GM18505 (cell line): ENCODE measurements around the gene ZGLP1.
"Not testable (repeated sequence)": the region's sequence is repeated elsewhere in the genome, so short reads cannot be mapped to it uniquely, and the experiment has no call there.

ENCODE experiments used
- ATAC-seq: cut with Tn5 transposase; IDR thresholded peaks from one replicate; pipeline ENCODE4 v1.9.1; 2021; ENCODE audit not compliant: unreplicated experiment
- POLR2A ChIP-seq: IDR thresholded peaks from 4 replicates; pipeline ENCODE4 v1.6.1; 2011; ENCODE audit warnings: borderline replicate concordance; ENCODE audit not compliant: insufficient read depth, insufficient read length; ENCODE audit errors: extremely low read depth

Gene ZGLP1

DNA sequence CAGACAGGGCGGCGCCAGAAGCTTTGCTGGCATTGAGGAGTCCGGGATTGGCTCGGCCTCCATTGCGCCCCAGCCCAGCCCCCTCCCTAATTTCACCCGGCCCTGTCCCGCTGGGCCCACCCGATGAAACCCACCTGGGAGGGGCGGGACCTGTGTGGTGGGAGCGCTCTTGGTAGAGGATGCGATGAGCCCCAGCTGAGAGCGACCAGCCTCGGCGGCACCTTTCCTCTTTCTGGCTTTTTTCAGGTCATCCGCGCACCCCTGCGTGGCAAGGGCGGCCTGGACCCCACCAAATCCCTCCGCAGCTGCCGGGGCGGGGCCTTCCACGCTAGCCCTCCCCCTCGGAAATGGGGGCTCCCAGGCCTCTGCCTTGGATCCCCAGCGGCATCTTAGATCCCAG lies at the start of gene ZGLP1:
Gene ZGLP1 (minus strand): TSS at position 393 of the 400 bp plus-strand sequence.
- no peak for ATAC-seq
- TF ChIP-seq POLR2A: no peak

DNA sequence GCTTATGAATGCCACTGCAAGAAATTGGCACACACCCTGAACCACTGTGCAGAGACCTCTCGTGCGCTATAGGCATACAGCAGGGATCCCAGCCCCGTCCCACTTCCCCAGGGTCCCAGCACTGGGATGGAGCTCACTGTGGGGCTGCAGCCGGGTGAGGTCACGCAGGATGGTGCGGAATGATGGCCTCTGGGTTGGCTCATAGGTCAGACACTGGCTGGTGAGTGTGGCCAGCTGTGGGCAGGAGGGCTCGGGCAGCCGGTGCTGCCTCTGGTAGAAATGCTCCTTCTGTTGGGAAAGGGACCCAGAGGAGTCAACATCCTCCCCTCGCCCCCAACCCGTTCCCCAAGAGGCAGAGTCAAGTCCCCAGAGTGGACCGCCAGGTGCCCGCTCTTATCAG lies 46.8 kb upstream of the ZGLP1 start:
- no peak for ATAC-seq
- TF ChIP-seq POLR2A: no peak

DNA sequence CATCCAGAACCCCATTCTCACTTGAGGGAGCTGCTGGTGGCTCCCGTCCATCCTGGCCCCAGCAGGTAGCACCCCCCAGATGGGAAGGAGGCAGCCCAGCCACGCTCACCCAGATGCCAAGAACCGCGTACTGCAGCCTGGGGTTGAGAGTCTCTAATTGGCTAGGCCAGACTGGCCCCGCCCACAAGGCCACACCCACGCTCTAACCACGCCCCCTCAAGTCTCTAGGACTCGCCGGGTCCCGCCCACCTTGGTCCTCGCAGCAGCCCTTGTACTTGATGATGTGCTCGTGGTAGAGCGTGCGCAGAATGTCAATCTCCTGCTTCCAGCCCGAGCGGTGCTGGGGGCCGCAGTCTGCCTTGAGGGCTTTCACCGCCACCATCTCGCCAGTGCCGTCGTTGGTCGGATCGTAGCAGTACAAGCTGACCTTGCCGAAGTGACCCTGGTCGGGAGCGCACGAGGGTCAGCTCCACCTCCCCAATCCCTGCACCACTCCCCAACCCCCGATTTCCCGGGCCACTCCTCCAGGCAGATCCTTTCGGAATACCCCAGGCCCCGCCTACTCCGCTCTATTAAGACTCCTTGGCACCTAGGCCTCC lies 44.3 kb upstream of the ZGLP1 start:
- TF ChIP-seq POLR2A: no peak
- no peak for ATAC-seq

DNA sequence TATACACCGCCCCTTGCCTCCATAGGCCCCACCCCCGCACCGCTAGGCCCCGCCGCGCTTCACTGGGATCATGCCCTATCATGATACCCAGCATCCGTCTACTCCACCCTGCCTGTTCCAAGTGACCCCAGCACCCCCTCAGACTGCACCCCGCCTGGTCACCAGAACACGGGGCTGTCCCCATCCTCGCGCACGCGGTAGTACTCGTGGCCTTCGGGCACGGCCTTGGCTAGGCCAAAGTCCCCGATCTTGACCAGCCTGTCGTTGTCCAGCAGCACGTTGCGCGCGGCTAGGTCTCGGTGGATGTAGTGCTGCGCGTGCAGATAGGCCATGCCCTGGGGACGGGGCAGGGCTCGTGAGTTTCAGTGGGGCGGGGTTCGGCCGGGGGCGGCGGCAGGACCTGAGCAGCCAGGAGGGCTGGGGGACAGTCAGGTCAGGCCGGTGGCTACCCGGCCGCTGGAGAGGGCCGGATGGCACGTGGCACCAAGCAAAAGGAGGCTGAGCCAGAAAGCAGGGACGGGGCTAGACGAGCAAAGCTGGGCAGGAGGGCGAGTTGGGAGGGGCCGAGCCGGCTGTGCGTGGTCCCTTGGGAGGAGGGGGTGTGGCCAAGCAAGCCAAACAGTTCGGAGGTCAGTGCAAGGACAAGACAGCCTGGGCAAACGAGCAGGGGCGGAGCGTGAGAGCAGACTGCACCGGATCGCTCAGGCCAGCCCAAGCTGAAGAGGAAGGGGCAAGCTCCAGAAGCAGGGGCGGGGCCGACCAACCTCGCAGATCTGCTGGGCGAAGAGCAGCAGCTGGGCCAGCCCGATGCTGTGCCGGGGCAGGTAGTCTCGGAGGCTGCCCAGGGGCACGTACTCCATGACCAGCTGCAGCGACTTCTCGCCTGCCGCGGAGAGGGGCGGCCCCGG lies 43.4 kb upstream of the ZGLP1 start:
- TF ChIP-seq POLR2A: no peak
- ATAC-seq: no peak

DNA sequence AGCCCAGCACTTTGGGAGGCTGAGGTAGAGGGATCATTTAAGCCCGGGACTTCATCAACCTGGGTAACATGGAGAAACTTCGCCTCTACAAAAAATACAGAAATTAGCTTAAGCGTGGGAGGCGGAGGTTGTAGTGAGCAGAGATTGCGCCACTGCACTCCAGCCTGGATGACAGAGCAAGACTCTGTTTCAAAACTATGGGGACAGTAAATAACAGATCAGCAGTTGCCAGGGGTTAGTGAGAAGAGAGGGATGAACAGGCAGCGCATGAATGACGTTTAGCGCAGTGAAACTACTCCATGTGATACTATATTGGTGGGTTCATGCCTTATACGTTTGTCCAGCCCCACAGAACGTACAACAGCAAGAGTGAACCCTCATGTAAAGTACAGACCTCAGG lies 36.9 kb upstream of the ZGLP1 start:
- TF ChIP-seq POLR2A: no peak
- no peak for ATAC-seq

DNA sequence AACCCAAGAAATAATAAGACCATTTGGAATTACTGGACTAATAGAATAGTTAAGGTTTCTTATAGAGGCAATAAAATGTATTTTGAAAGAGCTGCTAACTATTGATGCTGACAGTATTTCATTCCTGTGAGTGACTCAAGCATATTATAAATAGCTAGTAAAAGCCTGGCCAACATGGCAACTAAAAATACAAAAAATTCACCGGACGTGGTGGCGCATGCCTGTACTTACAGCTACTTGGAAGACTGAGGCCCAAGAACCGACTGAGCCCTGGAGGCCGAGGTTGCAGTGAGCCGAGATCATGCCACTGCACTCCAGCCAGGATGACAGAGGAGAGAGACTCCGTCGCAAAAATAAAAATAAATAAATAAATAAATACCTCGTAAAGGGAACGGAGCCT lies 35.2 kb upstream of the ZGLP1 start:
- ATAC-seq: no peak
- no peak for TF ChIP-seq POLR2A

DNA sequence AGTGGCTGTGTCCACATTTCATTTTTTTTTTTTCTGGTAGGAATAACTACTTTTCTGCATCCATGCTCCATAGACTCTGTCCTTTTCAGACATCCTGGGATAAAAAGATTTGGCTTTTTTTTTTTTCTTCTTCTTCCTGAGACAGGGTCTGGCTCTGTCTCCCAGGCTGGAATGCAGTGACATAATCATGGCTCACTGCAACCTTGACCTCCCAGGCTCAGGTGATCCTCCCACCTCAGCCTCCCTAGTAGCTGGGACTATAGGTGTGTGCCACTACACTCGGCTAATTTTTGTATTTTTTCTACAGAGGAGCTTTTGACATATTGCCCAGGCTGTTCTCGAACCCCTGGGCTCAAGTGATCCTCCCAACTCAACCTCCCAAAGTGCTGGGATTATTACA lies 33.9 kb upstream of the ZGLP1 start:
- no peak for TF ChIP-seq POLR2A
- ATAC-seq: no peak

DNA sequence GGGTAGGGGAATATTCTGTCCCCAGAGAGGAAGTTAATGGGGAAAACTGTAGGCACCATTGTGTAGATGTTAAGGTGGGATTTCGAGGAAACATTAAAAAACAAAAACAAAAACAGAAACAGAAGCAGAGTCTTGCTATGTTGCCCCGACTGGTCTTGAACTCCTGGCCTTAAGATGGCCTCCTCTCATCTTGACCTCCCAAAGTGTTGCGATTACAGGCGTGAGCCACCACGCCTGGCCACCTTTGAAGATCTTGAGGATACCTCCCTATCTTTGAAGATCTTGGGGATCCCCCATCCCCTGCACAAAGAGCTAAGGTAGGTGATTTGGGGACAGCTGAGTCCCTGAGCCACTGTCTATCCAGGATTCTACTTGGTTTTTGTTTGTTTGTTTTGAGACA lies 30.4 kb upstream of the ZGLP1 start:
- TF ChIP-seq POLR2A: no peak
- no peak for ATAC-seq

DNA sequence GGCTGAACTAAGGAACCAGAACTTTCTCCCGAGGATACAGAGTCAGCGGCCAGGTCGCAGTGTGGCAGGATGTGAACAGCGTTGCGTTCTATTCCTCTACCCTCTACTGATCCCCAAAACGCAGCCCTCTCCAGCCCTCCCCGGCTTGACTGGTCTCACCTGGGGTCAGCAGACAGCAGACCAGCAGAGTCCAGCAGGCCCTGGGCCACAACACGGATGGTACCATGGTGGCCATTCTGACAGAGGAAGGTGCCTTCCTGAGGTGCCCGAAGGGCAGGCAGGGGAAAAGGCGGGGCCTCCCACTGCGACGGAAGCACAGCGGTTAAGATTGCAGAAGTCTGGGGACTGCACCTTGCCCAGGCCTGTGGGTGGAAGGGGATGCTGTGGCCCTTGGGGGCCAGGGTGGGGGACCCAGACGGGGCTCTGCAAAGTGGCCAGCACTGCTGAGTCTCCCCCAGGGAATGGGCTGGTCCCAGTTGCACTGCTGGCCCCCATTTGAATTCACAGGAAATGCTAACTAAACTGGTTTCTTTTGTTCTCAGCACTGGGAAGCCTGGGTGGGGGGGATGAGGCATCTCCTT lies 29.9 kb upstream of the ZGLP1 start, which contains the start of gene ICAM3:
Gene ICAM3 (minus strand): TSS at position 245 of the 581 bp plus-strand sequence. CDS start 10 bp downstream, at position 235.
- peak; percentile 58 for ATAC-seq

DNA sequence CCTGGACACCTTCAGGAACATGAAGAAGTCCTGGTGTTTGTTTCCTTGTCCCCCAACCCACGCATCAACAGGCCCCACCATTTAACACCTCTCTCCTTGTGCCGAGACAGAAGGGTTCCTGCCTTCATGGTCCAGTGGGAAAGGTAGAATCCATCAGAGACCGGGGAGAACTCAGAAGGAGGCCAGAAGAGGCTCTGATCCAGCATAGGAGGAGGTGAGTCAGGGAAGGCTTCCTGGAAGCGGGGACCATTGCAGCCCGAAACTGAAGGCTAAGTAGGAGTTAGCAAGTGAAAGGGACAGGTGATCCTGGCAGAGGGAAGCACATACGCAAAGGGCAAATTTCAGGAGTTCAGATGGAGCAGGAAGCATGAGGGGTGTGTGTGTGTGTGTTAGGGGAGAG lies 29.3 kb upstream of the ZGLP1 start:
- TF ChIP-seq POLR2A: no peak
- no peak for ATAC-seq

More for the DNA sequence above, 29.9 kb upstream of the ZGLP1 start, which contains the start of gene ICAM3:
- TF ChIP-seq POLR2A: peak; percentile 86

DNA sequence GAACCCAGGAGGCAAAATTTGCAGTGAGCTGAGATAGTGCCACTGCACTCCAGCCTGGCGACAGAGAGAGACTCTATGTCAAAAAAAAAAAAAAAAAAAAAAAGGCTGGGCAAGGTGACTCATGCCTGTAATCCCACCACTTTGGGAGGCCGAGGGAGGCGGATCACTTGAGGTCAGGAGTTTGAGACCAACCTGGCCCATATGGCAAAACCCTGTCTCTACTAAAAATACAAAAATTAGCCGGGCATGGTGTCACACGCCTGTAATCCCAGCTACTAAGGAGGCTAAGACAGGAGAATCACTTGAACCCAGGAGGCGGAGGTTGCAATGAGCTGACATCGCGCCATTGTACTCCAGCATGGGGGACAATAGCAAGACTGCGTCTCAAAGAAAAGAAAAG lies 27.1 kb upstream of the ZGLP1 start:
- ATAC-seq: not testable (repeated sequence)

DNA sequence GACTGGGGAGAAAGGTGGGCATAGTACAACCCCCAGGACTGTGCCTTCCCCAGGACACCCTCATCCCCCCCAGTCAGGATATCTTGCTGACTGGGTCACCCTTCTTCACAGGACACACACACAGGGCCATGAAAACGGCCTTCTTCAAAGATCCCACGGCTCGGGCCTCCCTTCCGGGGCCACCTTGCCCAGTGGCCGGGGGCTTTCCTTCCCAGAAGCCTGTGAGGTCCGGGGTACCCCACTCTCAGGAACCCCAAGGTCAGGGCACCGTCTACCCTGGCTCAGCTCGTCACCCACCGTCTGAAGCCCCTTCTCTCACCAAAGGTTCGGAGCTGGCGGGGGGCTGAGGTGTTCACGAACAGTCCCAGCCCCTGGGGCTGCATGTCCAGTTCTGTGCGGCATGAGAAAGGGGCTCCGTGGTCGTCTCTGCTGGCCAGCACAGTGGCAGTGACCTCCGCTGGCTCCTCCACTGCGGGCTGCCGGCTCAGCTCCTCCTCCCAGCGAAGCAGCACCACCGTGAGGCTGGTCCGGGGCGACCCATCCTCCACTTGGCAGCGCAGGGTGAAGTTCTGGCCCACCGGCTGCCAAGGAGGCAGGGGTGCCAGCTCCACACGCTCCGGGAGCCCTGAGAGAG lies 25.9 kb upstream of the ZGLP1 start:
- no peak for ATAC-seq

DNA sequence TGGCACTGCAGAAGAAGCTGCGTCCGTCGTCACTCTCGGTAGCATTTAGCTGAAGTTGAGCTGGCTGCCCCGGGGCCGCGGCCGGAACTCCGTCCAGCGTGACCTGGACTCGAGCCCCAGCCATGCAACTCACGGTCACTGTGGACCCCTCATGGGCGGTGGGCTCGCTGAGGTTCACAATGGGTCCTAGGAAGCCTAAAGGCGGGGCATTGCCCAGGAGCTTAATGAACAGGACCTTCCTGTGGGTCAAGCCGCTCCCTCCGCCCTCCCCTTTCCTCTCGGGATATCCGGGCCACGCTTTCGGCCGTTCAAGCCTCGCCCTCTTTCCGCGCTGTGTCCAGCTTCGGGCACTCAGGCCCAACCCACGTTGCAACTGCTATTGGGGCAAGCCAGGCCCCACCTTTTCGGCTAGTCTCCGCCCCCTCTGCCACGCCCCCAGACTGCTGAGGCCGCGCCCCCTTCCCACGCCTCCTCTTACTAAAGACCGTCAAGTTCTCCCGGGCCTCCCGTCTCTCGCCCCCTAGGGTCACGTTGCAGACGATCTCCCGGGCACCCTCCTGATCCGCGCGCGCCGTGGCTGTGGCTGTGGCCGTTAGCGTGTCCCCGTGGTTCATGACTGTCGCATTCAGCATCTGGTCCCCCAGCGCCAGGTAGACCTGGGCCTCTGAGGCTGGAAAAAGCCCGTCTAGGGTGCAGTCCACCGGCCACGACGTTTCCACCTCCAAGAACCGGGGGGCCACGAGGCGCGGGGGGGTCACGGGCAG lies 25.2 kb upstream of the ZGLP1 start:
- no peak for TF ChIP-seq POLR2A
- ATAC-seq: no peak

More for the DNA sequence above, 25.9 kb upstream of the ZGLP1 start:
- no peak for TF ChIP-seq POLR2A
